ENCODE measurements around the gene PRKCH. TPM values are rescaled to one million over a fixed set of nuclear protein-coding genes. Genes with fewer than 3 reads are reported as not detected.
A peak's percentile ranks its signal among the peaks of the same experiment; 100 is the strongest.

Gene PRKCH
- total RNA-seq, 3 donors from 2014 or later (not counting 1 experiment from before 2014, with no cell fraction given): 610 to 756 (median 618) TPM

DNA sequence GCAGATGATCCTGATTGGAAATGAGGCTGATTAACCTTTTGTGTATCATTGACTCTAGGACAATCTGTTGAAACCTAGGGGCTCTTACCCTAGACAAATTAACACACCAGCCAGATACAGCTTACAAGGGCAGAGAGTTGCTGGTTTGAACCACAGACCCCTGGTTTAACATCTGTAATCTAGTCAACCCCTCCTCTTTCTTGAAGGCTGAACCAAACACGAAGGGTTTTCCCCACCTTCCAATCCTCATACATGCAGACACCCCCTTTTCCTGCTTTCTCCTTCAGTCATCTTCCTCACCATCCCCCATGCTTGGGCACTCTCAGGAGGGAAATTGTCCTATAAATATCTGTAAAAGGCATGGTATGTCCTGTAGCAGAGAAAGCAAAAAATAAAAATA lies 247.9 kb downstream of the PRKCH start:
- H3K4me3 ChIP-seq (ENCODE audit: low read length): no peak overlapping the region
- 29% methylated on average over 1 of the region's 1 CpG for WGBS (ENCODE audit: insufficient coverage)
- ATAC-seq (no peak), DNase-seq (no peak)
- Mint-ChIP-seq H3K27ac (no peak overlapping the region), H3K9me3 (no peaks in the 10 kb centered on the region), H3K36me3 (no peaks in the 10 kb centered on the region), H3K4me1 (peaks cover 26% of the 10 kb centered on the region in 2 donors), H3K4me3 (peak overlapping the region; percentile 65), H3K27me3 (ENCODE audit: low read depth in 2 of 2) (peaks cover 29 to 31% of the 10 kb centered on the region in 2 donors)
- TF ChIP-seq, protein P1, sequence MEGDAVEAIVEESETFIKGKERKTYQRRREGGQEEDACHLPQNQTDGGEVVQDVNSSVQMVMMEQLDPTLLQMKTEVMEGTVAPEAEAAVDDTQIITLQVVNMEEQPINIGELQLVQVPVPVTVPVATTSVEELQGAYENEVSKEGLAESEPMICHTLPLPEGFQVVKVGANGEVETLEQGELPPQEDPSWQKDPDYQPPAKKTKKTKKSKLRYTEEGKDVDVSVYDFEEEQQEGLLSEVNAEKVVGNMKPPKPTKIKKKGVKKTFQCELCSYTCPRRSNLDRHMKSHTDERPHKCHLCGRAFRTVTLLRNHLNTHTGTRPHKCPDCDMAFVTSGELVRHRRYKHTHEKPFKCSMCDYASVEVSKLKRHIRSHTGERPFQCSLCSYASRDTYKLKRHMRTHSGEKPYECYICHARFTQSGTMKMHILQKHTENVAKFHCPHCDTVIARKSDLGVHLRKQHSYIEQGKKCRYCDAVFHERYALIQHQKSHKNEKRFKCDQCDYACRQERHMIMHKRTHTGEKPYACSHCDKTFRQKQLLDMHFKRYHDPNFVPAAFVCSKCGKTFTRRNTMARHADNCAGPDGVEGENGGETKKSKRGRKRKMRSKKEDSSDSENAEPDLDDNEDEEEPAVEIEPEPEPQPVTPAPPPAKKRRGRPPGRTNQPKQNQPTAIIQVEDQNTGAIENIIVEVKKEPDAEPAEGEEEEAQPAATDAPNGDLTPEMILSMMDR (IDR thresholded peaks at IDR 0.05): no peak
- no peaks in the 10 kb centered on the region for H3K9me3 ChIP-seq (ENCODE audit: control insufficient read depth, insufficient read depth, low read length)
- H3K4me1 ChIP-seq (ENCODE audit: control insufficient read depth, insufficient read depth, low read length): peaks cover 23% of the 10 kb centered on the region
- no peaks in the 10 kb centered on the region for H3K36me3 ChIP-seq (ENCODE audit: control insufficient read depth, insufficient read depth, low read length)
- peaks cover 3% of the 10 kb centered on the region for H3K27me3 ChIP-seq (ENCODE audit: control insufficient read depth, insufficient read depth, low read length)
- peak overlapping the region; percentile 32 for H3K27ac ChIP-seq (ENCODE audit: low read length)
- intact Hi-C loops (cut with micrococcal nuclease): no loop called here

GRCh38 chr14:61569812-61570548 lies 248.6 kb downstream of the PRKCH start:
- Mint-ChIP-seq H3K36me3 (no peaks in the 10 kb centered on the region), H3K4me3 (peak overlapping the region; percentile 70), H3K27ac (no peak overlapping the region), H3K4me1 (peaks cover 26% of the 10 kb centered on the region in 2 donors), H3K27me3 (ENCODE audit: low read depth in 2 of 2) (peaks cover 29 to 31% of the 10 kb centered on the region in 2 donors), H3K9me3 (no peaks in the 10 kb centered on the region)
- Histone ChIP-seq H3K36me3 (ENCODE audit: control insufficient read depth, insufficient read depth, low read length) (no peaks in the 10 kb centered on the region), H3K27me3 (ENCODE audit: control insufficient read depth, insufficient read depth, low read length) (peaks cover 3% of the 10 kb centered on the region), H3K4me3 (ENCODE audit: low read length) (no peak overlapping the region), H3K9me3 (ENCODE audit: control insufficient read depth, insufficient read depth, low read length) (no peaks in the 10 kb centered on the region), H3K27ac (ENCODE audit: low read length) (no peak overlapping the region), H3K4me1 (ENCODE audit: control insufficient read depth, insufficient read depth, low read length) (peaks cover 23% of the 10 kb centered on the region)
- ATAC-seq (peak in 2 of 3 donors; percentile 27 to 69), DNase-seq (peak in 1 of 2 donors; percentile 59)
- TF ChIP-seq, protein P1 (IDR thresholded peaks at IDR 0.05): no peak
- intact Hi-C loops (cut with micrococcal nuclease): no loop called here
- 63% methylated on average over 9 of the region's 9 CpGs for WGBS (ENCODE audit: insufficient coverage)

GRCh38 chr14:61570549-61571290 lies 249.3 kb downstream of the PRKCH start:
- Mint-ChIP-seq H3K27ac (no peak overlapping the region), H3K4me1 (peaks cover 26% of the 10 kb centered on the region in 2 donors), H3K36me3 (no peaks in the 10 kb centered on the region), H3K9me3 (no peaks in the 10 kb centered on the region), H3K4me3 (peak overlapping the region; percentile 70), H3K27me3 (ENCODE audit: low read depth in 2 of 2) (peaks cover 29 to 31% of the 10 kb centered on the region in 2 donors)
- TF ChIP-seq, protein P1 (IDR thresholded peaks at IDR 0.05): no peak
- Histone ChIP-seq H3K4me3 (ENCODE audit: low read length) (no peak overlapping the region), H3K27me3 (ENCODE audit: control insufficient read depth, insufficient read depth, low read length) (peaks cover 3% of the 10 kb centered on the region), H3K9me3 (ENCODE audit: control insufficient read depth, insufficient read depth, low read length) (no peaks in the 10 kb centered on the region), H3K36me3 (ENCODE audit: control insufficient read depth, insufficient read depth, low read length) (no peaks in the 10 kb centered on the region), H3K27ac (ENCODE audit: low read length) (no peak overlapping the region), H3K4me1 (ENCODE audit: control insufficient read depth, insufficient read depth, low read length) (peaks cover 23% of the 10 kb centered on the region)
- DNase-seq (no peak), ATAC-seq (no peak)
- intact Hi-C loops (cut with micrococcal nuclease): no loop called here
- 67% methylated on average over 6 of the region's 6 CpGs for WGBS (ENCODE audit: insufficient coverage)

Data from natural killer cell (primary cell).